ENCODE data around the gene CDHR5. TPM values are rescaled to one million over a fixed set of nuclear protein-coding genes. Genes with fewer than 3 reads are reported as not detected.

The CDHR5 gene
- polyA plus RNA-seq, 1 of the 3 experiments (the other 2 are of a cell fraction) = not detected

GRCh38 chr11:595400-595799 is 29.4 kb downstream of the CDHR5 start:
- no peaks in the 10 kb centered on the region for H3K9me3 ChIP-seq
- no peaks in the 10 kb centered on the region for H3K27me3 ChIP-seq (ENCODE audit: insufficient read depth)
- no peak overlapping the region for H2AFZ ChIP-seq (ENCODE audit: low read depth)
- DNase-seq = no peak
- H3K79me2 ChIP-seq (ENCODE audit: insufficient read depth) = peaks cover 34% of the 10 kb centered on the region
- no peaks in the 10 kb centered on the region for H3K9me2 ChIP-seq
- no peaks in the 10 kb centered on the region for H3K4me1 ChIP-seq (ENCODE audit: control insufficient read depth in 1 of 2, insufficient read depth in 2 of 2, low read depth in 1 of 2, low read length in 1 of 2)
- no peak overlapping the region for H3K4me2 ChIP-seq
- POLR2A ChIA-PET = no interaction called here
- H3K27ac ChIP-seq (ENCODE audit: low read depth in 2 of 2, low read length in 1 of 2) = no peak overlapping the region
- no peak overlapping the region for H3K4me3 ChIP-seq (ENCODE audit: low read depth in 2 of 2, low read length in 1 of 2)
- TF ChIP-seq EZH2phosphoT487 (IDR thresholded peaks at IDR 0.05; ENCODE audit: borderline replicate concordance, low read depth) (no peak), FOXJ3 (CRISPR knock-in tag; IDR thresholded peaks at IDR 0.05) (no peak), TCF12 (IDR thresholded peaks at IDR 0.05) (no peak), CHD2 (IDR thresholded peaks at IDR 0.05; ENCODE audit: low read length, partially characterized antibody) (no peak)
- CTCF ChIA-PET = interaction anchor here (1.3 kb wide), 1 partner anchor 11 kb away, joined by 5 read pairs; no protein-coding TSS in a partner anchor
- H3K9ac ChIP-seq = no peak overlapping the region
- H3F3A ChIP-seq (replicated peaks; ENCODE audit: insufficient read depth) = no peaks in the 10 kb centered on the region
- H3K36me3 ChIP-seq (replicated peaks in 1 of 2; ENCODE audit: control insufficient read depth in 1 of 2, insufficient read depth in 2 of 2, low read length in 1 of 2) = peaks cover 37 to 76% of the 10 kb centered on the region in 2 experiments
- H4K20me1 ChIP-seq (ENCODE audit: insufficient read depth) = peaks cover 24% of the 10 kb centered on the region
- WGBS (ENCODE audit: low lambda C conversion rate) = 94% methylated on average over 9 of the region's 10 CpGs

- TF ChIP-seq TCF12 (IDR thresholded peaks at IDR 0.05) = no peak
- TF ChIP-seq POLR2AphosphoS5 (IDR thresholded peaks at IDR 0.05; ENCODE audit: low read depth, low read length) = no peak
- no peak for TF ChIP-seq MEF2A (IDR thresholded peaks at IDR 0.05; ENCODE audit: borderline replicate concordance, low read depth)
- no peak for TF ChIP-seq SIN3A (IDR thresholded peaks at IDR 0.05; ENCODE audit: borderline replicate concordance, low read depth, low read length)
- no peak for TF ChIP-seq NRF1 (IDR thresholded peaks at IDR 0.05; ENCODE audit: low read depth, low read length)
- TF ChIP-seq, protein P1, sequence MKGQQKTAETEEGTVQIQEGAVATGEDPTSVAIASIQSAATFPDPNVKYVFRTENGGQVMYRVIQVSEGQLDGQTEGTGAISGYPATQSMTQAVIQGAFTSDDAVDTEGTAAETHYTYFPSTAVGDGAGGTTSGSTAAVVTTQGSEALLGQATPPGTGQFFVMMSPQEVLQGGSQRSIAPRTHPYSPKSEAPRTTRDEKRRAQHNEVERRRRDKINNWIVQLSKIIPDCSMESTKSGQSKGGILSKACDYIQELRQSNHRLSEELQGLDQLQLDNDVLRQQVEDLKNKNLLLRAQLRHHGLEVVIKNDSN (IDR thresholded peaks at IDR 0.05; ENCODE audit: borderline replicate concordance, low read depth) = no peak
- no peak for TF ChIP-seq RFX5 (IDR thresholded peaks at IDR 0.05; ENCODE audit: low read length)
- TF ChIP-seq, protein P2, sequence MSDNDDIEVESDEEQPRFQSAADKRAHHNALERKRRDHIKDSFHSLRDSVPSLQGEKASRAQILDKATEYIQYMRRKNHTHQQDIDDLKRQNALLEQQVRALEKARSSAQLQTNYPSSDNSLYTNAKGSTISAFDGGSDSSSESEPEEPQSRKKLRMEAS (IDR thresholded peaks at IDR 0.05; ENCODE audit: low read depth) = no peak
- no peaks in the 10 kb centered on the region for H3K27me3 ChIP-seq (ENCODE audit: insufficient read depth)
- no peak overlapping the region for H3K4me3 ChIP-seq (ENCODE audit: low read depth in 2 of 2, low read length in 1 of 2)
- no peak overlapping the region for H3K27ac ChIP-seq (ENCODE audit: low read depth in 2 of 2, low read length in 1 of 2)
- H2AFZ ChIP-seq (ENCODE audit: low read depth) = no peak overlapping the region
- H3K36me3 ChIP-seq (replicated peaks in 1 of 2; ENCODE audit: control insufficient read depth in 1 of 2, insufficient read depth in 2 of 2, low read length in 1 of 2) = peaks cover 37 to 72% of the 10 kb centered on the region in 2 experiments
- CTCF ChIA-PET = no interaction called here
- no peak for DNase-seq
- H3K9me3 ChIP-seq = no peaks in the 10 kb centered on the region
- no peak overlapping the region for H3K9ac ChIP-seq
- no peaks in the 10 kb centered on the region for H3K9me2 ChIP-seq
- POLR2A ChIA-PET = no interaction called here
- peaks cover 40% of the 10 kb centered on the region for H4K20me1 ChIP-seq (ENCODE audit: insufficient read depth)
- no peak overlapping the region for H3K4me2 ChIP-seq
- H3F3A ChIP-seq (replicated peaks; ENCODE audit: insufficient read depth) = peaks cover 1% of the 10 kb centered on the region
- WGBS (ENCODE audit: low lambda C conversion rate) = 97% methylated on average over 21 of the region's 21 CpGs
- peaks cover 46% of the 10 kb centered on the region for H3K79me2 ChIP-seq (ENCODE audit: insufficient read depth)
- H3K4me1 ChIP-seq (ENCODE audit: control insufficient read depth in 1 of 2, insufficient read depth in 2 of 2, low read depth in 1 of 2, low read length in 1 of 2) = no peaks in the 10 kb centered on the region
Observed at GRCh38 chr11:593347-593746, 31.4 kb downstream of the CDHR5 start.

- no peak overlapping the region for H3K4me2 ChIP-seq
- H3K27ac ChIP-seq (ENCODE audit: low read depth in 2 of 2, low read length in 1 of 2) = no peak overlapping the region
- H4K20me1 ChIP-seq (ENCODE audit: insufficient read depth) = peaks cover 44% of the 10 kb centered on the region
- H2AFZ ChIP-seq (ENCODE audit: low read depth) = no peak overlapping the region
- no peaks in the 10 kb centered on the region for H3K4me1 ChIP-seq (ENCODE audit: control insufficient read depth in 1 of 2, insufficient read depth in 2 of 2, low read depth in 1 of 2, low read length in 1 of 2)
- WGBS (ENCODE audit: low lambda C conversion rate) = 90% methylated on average over 9 of the region's 10 CpGs
- ChIA-PET POLR2A (no interaction called here), CTCF (no interaction called here)
- H3F3A ChIP-seq (replicated peaks; ENCODE audit: insufficient read depth) = peaks cover 5% of the 10 kb centered on the region
- no peak overlapping the region for H3K4me3 ChIP-seq (ENCODE audit: low read depth in 2 of 2, low read length in 1 of 2)
- no peak for DNase-seq
- no peaks in the 10 kb centered on the region for H3K27me3 ChIP-seq (ENCODE audit: insufficient read depth)
- H3K79me2 ChIP-seq (ENCODE audit: insufficient read depth) = peaks cover 51% of the 10 kb centered on the region
- no peaks in the 10 kb centered on the region for H3K9me2 ChIP-seq
- TF ChIP-seq ELF1 (IDR thresholded peaks at IDR 0.05) = no peak
- TF ChIP-seq RFX5 (IDR thresholded peaks at IDR 0.05; ENCODE audit: low read length) = no peak
- no peak for TF ChIP-seq FOSL2 (IDR thresholded peaks at IDR 0.05; ENCODE audit: borderline replicate concordance, low read depth)
- no peak for TF ChIP-seq NRF1 (IDR thresholded peaks at IDR 0.05; ENCODE audit: low read depth, low read length)
- no peak for TF ChIP-seq CTCF (IDR thresholded peaks at IDR 0.05)
- TF ChIP-seq ZBTB33 (IDR thresholded peaks at IDR 0.05; ENCODE audit: borderline replicate concordance, low read depth) = no peak
- TF ChIP-seq GATA2 (CRISPR knock-in tag; IDR thresholded peaks at IDR 0.05) = no peak
- no peak overlapping the region for H3K9ac ChIP-seq
- peaks cover 40 to 71% of the 10 kb centered on the region in 2 experiments for H3K36me3 ChIP-seq (replicated peaks in 1 of 2; ENCODE audit: control insufficient read depth in 1 of 2, insufficient read depth in 2 of 2, low read length in 1 of 2)
- H3K9me3 ChIP-seq = no peaks in the 10 kb centered on the region
Observed at GRCh38 chr11:592918-593317, 31.8 kb downstream of the CDHR5 start.
